Measurements from ENCODE around the gene IPPK. TPM values are rescaled to one million over a fixed set of nuclear protein-coding genes. Genes with fewer than 3 reads are reported as not detected.
A peak's percentile ranks its signal among the peaks of the same experiment; 100 is the strongest.
"Not testable (repeated sequence)": the region's sequence is repeated elsewhere in the genome, so short reads cannot be mapped to it uniquely, and the experiment has no call there.

IPPK gene
- total RNA-seq, 1 donor from 2014 or later: 39.5 TPM

- peaks cover 56% of the 10 kb centered on the region for H3K4me1 ChIP-seq
- no peaks in the 10 kb centered on the region for H3K36me3 ChIP-seq
- H3K27ac ChIP-seq: peak overlapping the region; percentile 79
- intact Hi-C loops (cut with DNase I): no loop called here
- peak overlapping the region in 1 of 2 donors; percentile 17 for H3K4me3 ChIP-seq
- H3K9me3 ChIP-seq: no peaks in the 10 kb centered on the region
- H3K27me3 ChIP-seq: no peaks in the 10 kb centered on the region
- TF ChIP-seq CTCF (IDR thresholded peaks at IDR 0.05) (no peak), POLR2A (IDR thresholded peaks at IDR 0.05) (no peak), POLR2AphosphoS5 (IDR thresholded peaks at IDR 0.05; ENCODE audit: insufficient read depth in 1 of 2, low read depth in 1 of 2) (no peak)
- no peak for DNase-seq (ENCODE audit: extremely low spot score in 2 of 2)
Measured at GRCh38 chr9:92601451-92601850, 68.5 kb downstream of the IPPK start.

GRCh38 chr9:92600462-92601261 is 69.3 kb downstream of the IPPK start:
- DNase-seq (ENCODE audit: extremely low spot score in 2 of 2): no peak
- H3K4me1 ChIP-seq: peaks cover 56% of the 10 kb centered on the region

GRCh38 chr9:92599938-92600461 is 69.9 kb downstream of the IPPK start:
- Histone ChIP-seq H3K9me3 (no peaks in the 10 kb centered on the region), H3K27ac (peak overlapping the region; percentile 79), H3K4me3 (peak overlapping the region in 1 of 2 donors; percentile 17), H3K4me1 (peaks cover 56% of the 10 kb centered on the region), H3K27me3 (no peaks in the 10 kb centered on the region), H3K36me3 (no peaks in the 10 kb centered on the region)
- no peak for DNase-seq (ENCODE audit: extremely low spot score in 2 of 2)
- intact Hi-C loops (cut with DNase I): no loop called here
- TF ChIP-seq POLR2A (IDR thresholded peaks at IDR 0.05) (no peak), POLR2AphosphoS5 (IDR thresholded peaks at IDR 0.05; ENCODE audit: insufficient read depth in 1 of 2, low read depth in 1 of 2) (peak in 1 of 2 donors; percentile 7)

More at GRCh38 chr9:92600462-92601261, 69.3 kb downstream of the IPPK start:
- TF ChIP-seq CTCF (IDR thresholded peaks at IDR 0.05): no peak
- TF ChIP-seq POLR2A (IDR thresholded peaks at IDR 0.05): no peak
- no peak for TF ChIP-seq POLR2AphosphoS5 (IDR thresholded peaks at IDR 0.05; ENCODE audit: insufficient read depth in 1 of 2, low read depth in 1 of 2)
- intact Hi-C loops (cut with DNase I): no loop called here
- Histone ChIP-seq H3K9me3 (no peaks in the 10 kb centered on the region), H3K27me3 (no peaks in the 10 kb centered on the region), H3K27ac (peak overlapping the region; percentile 79), H3K36me3 (no peaks in the 10 kb centered on the region), H3K4me3 (peak overlapping the region in 1 of 2 donors; percentile 17)

GRCh38 chr9:92598382-92598781 is 71.5 kb downstream of the IPPK start:
- Histone ChIP-seq H3K4me3 (no peak overlapping the region), H3K27ac (peak overlapping the region; percentile 79), H3K27me3 (no peaks in the 10 kb centered on the region), H3K9me3 (no peaks in the 10 kb centered on the region), H3K36me3 (no peaks in the 10 kb centered on the region), H3K4me1 (peaks cover 56% of the 10 kb centered on the region)
- no peak for DNase-seq (ENCODE audit: extremely low spot score in 2 of 2)
- TF ChIP-seq CTCF (IDR thresholded peaks at IDR 0.05) (no peak), POLR2A (IDR thresholded peaks at IDR 0.05) (no peak), POLR2AphosphoS5 (IDR thresholded peaks at IDR 0.05; ENCODE audit: insufficient read depth in 1 of 2, low read depth in 1 of 2) (no peak)
- intact Hi-C loops (cut with DNase I): no loop called here

GRCh38 chr9:92595930-92596329 is 74.0 kb downstream of the IPPK start:
- Histone ChIP-seq H3K36me3 (no peaks in the 10 kb centered on the region), H3K27me3 (no peaks in the 10 kb centered on the region), H3K9me3 (no peaks in the 10 kb centered on the region), H3K4me3 (no peak overlapping the region), H3K27ac (no peak overlapping the region), H3K4me1 (peaks cover 43% of the 10 kb centered on the region)
- no peak for TF ChIP-seq POLR2A (IDR thresholded peaks at IDR 0.05)
- TF ChIP-seq CTCF (IDR thresholded peaks at IDR 0.05): no peak
- no peak for TF ChIP-seq POLR2AphosphoS5 (IDR thresholded peaks at IDR 0.05; ENCODE audit: insufficient read depth in 1 of 2, low read depth in 1 of 2)
- DNase-seq (ENCODE audit: extremely low spot score in 2 of 2): no peak
- intact Hi-C loops (cut with DNase I): no loop called here

- H3K4me3 ChIP-seq; H3K9me3 ChIP-seq; H3K27me3 ChIP-seq; intact Hi-C loops (cut with DNase I); H3K27ac ChIP-seq; DNase-seq (ENCODE audit: extremely low spot score in 2 of 2); H3K36me3 ChIP-seq: not testable (repeated sequence)
- peaks cover 43% of the 10 kb centered on the region for H3K4me1 ChIP-seq
Measured at GRCh38 chr9:92595075-92595474, 74.9 kb downstream of the IPPK start.
